ENCODE measurements around the gene CCDC18.
"Not testable (repeated sequence)": the region's sequence is repeated elsewhere in the genome, so short reads cannot be mapped to it uniquely, and the experiment has no call there.

Gene CCDC18, protein sequence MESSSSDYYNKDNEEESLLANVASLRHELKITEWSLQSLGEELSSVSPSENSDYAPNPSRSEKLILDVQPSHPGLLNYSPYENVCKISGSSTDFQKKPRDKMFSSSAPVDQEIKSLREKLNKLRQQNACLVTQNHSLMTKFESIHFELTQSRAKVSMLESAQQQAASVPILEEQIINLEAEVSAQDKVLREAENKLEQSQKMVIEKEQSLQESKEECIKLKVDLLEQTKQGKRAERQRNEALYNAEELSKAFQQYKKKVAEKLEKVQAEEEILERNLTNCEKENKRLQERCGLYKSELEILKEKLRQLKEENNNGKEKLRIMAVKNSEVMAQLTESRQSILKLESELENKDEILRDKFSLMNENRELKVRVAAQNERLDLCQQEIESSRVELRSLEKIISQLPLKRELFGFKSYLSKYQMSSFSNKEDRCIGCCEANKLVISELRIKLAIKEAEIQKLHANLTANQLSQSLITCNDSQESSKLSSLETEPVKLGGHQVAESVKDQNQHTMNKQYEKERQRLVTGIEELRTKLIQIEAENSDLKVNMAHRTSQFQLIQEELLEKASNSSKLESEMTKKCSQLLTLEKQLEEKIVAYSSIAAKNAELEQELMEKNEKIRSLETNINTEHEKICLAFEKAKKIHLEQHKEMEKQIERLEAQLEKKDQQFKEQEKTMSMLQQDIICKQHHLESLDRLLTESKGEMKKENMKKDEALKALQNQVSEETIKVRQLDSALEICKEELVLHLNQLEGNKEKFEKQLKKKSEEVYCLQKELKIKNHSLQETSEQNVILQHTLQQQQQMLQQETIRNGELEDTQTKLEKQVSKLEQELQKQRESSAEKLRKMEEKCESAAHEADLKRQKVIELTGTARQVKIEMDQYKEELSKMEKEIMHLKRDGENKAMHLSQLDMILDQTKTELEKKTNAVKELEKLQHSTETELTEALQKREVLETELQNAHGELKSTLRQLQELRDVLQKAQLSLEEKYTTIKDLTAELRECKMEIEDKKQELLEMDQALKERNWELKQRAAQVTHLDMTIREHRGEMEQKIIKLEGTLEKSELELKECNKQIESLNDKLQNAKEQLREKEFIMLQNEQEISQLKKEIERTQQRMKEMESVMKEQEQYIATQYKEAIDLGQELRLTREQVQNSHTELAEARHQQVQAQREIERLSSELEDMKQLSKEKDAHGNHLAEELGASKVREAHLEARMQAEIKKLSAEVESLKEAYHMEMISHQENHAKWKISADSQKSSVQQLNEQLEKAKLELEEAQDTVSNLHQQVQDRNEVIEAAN (N-terminal part only)

DNA sequence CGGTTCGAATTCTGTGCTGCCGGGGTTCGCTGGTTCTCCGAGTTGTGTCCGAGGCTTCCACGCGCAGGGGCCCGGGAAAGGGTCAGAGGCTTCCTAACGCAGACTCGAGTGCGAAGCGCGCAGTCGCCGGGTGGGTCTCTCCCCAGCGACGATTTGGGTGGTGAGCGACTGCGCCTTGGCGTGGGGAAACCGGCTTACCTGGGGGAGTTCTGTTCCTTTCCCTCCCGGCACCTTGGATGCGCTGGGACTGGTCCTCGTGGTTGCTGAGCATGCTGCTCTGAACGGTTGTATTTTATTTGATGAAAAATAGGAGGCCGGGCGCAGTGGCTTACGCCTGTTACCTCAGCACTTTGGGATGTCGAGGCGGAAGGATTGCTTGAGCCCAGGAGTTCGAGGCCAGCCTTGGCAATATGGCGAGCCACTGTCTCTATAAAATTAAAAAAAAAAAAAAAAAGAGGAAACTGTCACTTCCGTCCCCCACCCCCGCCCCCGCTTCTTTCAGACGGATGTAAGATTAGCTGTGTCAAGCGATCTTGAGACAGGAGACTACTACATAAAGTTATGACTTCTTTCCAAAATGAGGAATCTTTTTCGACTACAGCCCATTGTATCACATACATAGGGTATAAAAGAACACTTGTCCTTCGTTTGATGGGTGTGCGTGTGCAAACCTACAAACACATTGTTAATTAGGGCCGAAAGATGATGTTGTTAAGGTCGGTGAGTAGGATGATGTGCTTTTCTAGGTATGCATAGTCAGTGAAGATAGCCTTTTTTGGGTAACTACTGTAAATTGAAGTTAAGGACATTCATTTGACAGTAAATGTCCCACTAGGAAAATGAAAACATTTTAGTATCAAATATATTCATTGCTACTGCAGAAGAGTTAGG is at the start of gene CCDC18:
Gene CCDC18 (plus strand): TSS at position 2 of the 891 bp plus-strand sequence. CDS start 2,638 bp downstream, outside the sequence.
- no peak for DNase-seq (ENCODE audit: low spot score)

- DNase-seq (ENCODE audit: low spot score) = no peak
Measured at GRCh38 chr1:93132638-93133037, 47.9 kb upstream of the CCDC18 start.

DNA sequence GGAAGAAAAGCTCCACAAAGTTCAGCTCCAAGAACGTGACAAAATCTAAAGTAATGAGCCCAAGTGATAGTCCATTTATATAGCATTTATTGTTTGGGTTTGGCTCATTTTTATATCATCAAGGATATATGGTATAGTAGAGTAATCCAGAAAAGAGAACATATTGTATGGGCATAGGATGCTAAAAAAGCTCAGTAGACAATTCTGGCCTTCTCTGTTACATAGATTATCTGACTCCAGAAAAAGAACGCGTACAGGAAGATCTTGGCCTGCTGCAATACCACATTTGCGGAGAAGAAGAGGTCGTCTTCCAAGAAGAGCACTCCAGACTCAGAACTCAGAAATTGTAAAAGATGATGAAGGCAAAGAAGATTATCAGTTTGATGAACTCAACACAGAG is 44.1 kb upstream of the CCDC18 start:
- DNase-seq (ENCODE audit: low spot score) = no peak

GRCh38 chr1:93137604-93138292 is 42.8 kb upstream of the CCDC18 start:
- DNase-seq (ENCODE audit: low spot score) = no peak

DNA sequence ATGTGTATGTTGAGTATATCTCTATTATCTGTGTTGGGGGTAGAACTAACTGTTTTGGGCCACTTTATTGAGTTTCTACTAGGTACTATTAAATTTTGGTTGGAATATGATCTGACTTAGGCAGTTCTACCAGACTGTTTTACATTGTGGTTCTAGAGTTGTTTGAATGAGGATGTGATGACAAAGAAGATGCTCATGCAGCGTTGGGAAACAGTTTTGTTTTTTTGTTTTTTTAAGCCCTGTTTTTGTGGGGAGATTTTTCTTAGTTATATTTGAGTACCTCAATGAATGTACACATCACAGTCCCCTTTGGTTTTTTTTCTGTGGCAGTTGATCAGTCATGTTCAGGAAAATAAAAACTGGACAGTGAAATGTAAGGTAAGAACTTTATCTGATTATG is 40.4 kb upstream of the CCDC18 start:
- DNase-seq (ENCODE audit: low spot score) = no peak

- DNase-seq (ENCODE audit: low spot score) = no peak
Measured at GRCh38 chr1:93142161-93142560, 38.4 kb upstream of the CCDC18 start.

DNA sequence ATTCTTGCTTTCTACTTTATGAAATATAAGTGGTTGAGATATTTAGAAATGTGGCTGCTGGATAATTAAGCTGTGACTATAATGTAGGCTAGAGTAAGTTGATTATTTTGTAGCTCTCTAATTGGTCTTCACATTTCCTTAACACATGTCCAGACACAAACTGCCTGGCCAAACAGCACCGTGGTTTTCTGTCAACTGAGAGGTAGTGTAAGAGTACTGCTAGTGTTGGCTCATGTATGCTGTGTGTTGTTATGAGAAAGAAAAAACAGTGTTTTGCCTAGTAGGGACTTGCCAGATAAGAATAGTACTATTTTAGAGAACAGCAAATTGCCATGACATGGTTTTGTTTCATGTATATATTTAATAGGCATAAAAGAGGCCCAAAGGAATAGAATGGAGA is 37.4 kb upstream of the CCDC18 start:
- no peak for DNase-seq (ENCODE audit: low spot score)

- no peak for DNase-seq (ENCODE audit: low spot score)
Measured at GRCh38 chr1:93143769-93144168, 36.8 kb upstream of the CCDC18 start.

DNA sequence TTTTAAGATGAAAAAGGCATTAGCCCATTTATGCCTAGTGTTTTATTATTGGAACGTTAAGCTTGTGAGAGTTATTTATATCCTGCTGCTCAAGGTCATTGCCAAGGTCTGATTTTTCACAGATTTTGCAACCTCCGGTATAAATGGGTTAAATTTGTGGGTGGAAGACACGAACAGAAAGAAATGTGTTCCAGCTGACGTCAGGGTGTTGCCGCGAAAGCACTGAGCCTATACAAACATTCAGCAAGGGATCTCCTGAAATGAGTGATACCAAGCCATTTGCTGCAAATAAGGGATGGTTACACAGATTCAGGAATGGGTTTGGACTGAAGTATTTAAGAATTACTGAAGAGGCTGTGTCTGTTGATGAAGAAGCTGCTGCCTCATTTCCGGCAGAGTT is 32.5 kb upstream of the CCDC18 start:
- no peak for DNase-seq (ENCODE audit: low spot score)

- no peak for DNase-seq (ENCODE audit: low spot score)
Measured at GRCh38 chr1:93150729-93151128, 29.8 kb upstream of the CCDC18 start.

- DNase-seq (ENCODE audit: low spot score) = no peak
Measured at GRCh38 chr1:93151474-93151873, 29.1 kb upstream of the CCDC18 start.

- no peak for DNase-seq (ENCODE audit: low spot score)
Measured at GRCh38 chr1:93152835-93153234, 27.7 kb upstream of the CCDC18 start.

DNA sequence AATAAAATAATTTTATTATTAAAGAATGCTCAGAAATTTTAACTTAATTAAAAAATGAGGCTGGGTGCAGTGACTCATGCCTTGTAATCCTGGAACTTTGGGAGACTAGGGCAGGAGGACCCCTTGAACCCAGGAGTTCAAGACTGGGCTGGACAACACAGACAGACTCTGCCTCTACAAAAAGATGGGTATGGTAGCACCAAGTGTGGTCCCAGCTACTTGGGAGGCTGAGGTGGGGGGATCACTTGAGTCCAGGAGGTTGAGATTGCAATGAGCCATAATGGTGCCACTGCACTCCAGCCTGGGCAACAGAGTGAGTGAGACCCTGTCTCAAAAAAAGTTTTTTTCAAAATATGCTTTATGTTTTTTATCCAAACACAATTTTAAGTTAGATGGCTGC is 25.6 kb upstream of the CCDC18 start:
- no peak for DNase-seq (ENCODE audit: low spot score)

DNA sequence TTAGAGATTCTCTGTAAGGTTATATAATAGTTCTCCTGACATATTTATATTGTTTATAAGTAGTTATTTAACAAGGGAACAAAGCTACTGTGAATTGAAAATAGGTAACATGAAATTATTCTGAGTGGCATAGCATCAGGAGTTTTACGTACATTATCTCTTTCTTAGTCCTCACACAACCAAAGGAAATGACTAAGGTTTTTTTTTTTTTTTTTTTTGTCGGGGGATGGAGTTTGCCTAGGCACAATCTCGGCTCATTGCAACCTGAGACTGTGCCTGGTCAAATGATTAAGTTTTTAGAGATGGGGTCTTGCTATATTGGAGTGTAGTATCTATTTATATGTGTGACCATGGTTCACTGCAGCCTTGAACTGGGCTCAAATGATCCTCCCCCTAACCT is 25.2 kb upstream of the CCDC18 start:
- DNase-seq (ENCODE audit: low spot score) = no peak

DNA sequence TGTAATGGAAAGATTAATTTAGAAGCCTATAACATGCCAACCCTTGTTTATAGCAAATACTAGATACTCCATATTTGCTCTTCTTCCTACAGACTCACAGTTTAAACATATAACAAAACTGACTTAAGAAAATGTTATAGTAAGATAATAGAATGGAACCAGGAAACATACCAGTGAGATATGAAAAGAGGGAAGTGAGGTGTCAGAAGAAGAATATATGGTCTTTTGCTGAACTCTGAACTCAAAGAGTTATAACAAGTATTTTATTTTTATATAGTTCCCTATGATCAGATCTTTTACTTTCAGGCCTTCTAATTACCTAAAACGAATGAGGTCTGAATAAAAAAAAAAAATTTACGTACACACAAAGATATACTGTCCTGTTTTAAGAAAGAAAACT is 21.2 kb upstream of the CCDC18 start:
- DNase-seq (ENCODE audit: low spot score) = no peak

- not testable (repeated sequence) for DNase-seq (ENCODE audit: low spot score)
Measured at GRCh38 chr1:93163314-93163713, 17.2 kb upstream of the CCDC18 start.

GRCh38 chr1:93164816-93165215 is 15.7 kb upstream of the CCDC18 start:
- DNase-seq (ENCODE audit: low spot score) = no peak

- not testable (repeated sequence) for DNase-seq (ENCODE audit: low spot score)
Measured at GRCh38 chr1:93165895-93166294, 14.6 kb upstream of the CCDC18 start.

GRCh38 chr1:93167006-93167405 is 13.5 kb upstream of the CCDC18 start:
- DNase-seq (ENCODE audit: low spot score) = no peak

DNA sequence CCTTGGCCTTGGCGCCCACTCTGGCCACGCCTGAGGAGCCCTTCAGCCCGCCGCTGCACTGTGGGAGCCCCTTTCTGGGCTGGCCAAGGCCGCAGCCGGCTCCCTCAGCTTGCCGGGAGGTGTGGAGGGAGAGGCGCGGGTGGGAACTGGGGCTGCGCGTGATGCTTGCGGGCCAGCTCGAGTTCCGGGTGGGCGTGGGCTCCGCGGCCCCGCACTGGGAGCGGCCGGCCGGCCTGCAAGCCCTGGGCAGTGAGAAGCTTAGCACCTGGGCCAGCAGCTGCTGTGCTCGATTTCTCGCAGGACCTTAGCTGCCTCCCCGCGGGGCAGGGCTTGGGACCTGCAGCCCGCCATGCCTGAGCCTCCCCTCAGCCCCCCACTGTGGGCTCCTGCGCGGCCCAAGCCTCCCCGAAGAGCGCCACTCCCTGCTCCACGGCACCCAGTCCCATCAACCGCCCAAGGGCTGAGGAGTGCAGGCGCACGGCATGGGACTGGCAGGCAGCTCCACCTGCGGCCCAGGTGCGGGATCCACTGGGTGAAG is 10.3 kb upstream of the CCDC18 start:
- DNase-seq (ENCODE audit: low spot score) = not testable (repeated sequence)

Data from HuH-7 (cell line).